Measurements from ENCODE around the gene VWA3A.

- TF ChIP-seq CTCF (IDR thresholded peaks at IDR 0.05; ENCODE audit: low read depth, low read length, poor library complexity, severe bottlenecking) (no peak), EZH2phosphoT487 (IDR thresholded peaks at IDR 0.05; ENCODE audit: borderline replicate concordance, low read length) (no peak)
These were observed 17.1 kb upstream of the VWA3A start for GRCh38 chr16:22075043-22075757.

Measured in DOHH2 (cell line).